Brain pericyte (primary cell): ENCODE measurements around the gene INPP5D.
"Not testable (repeated sequence)": the region's sequence is repeated elsewhere in the genome, so short reads cannot be mapped to it uniquely, and the experiment has no call there.

Experiments used
- DNase-seq: peaks from one replicate; pipeline ENCODE4 v3.0.0-alpha.2; 2012; ENCODE audit warnings: low read depth, low spot score

INPP5D gene

GRCh38 chr2:233173115-233173514 lies 113.0 kb downstream of the INPP5D start:
- DNase-seq = no peak

GRCh38 chr2:233174137-233174536 lies 114.0 kb downstream of the INPP5D start:
- DNase-seq = no peak

- no peak for DNase-seq
Observed at GRCh38 chr2:233178994-233179847, 119.1 kb downstream of the INPP5D start.

- no peak for DNase-seq
Observed at GRCh38 chr2:233179848-233180366, 119.8 kb downstream of the INPP5D start.

GRCh38 chr2:233183869-233184418 lies 123.8 kb downstream of the INPP5D start:
- no peak for DNase-seq

GRCh38 chr2:233184669-233185068 lies 124.5 kb downstream of the INPP5D start:
- DNase-seq = no peak

GRCh38 chr2:233185330-233185729 lies 125.2 kb downstream of the INPP5D start:
- no peak for DNase-seq

- no peak for DNase-seq
Observed at GRCh38 chr2:233185963-233186362, 125.8 kb downstream of the INPP5D start.

GRCh38 chr2:233186851-233187250 lies 126.7 kb downstream of the INPP5D start:
- no peak for DNase-seq

GRCh38 chr2:233189025-233189424 lies 128.9 kb downstream of the INPP5D start:
- no peak for DNase-seq

GRCh38 chr2:233191016-233191415 lies 130.9 kb downstream of the INPP5D start:
- not testable (repeated sequence) for DNase-seq

- DNase-seq = no peak
Observed at GRCh38 chr2:233193738-233194137, 133.6 kb downstream of the INPP5D start.

GRCh38 chr2:233195027-233195426 lies 134.9 kb downstream of the INPP5D start:
- DNase-seq = no peak

- no peak for DNase-seq
Observed at GRCh38 chr2:233197022-233197421, 136.9 kb downstream of the INPP5D start.

- DNase-seq = no peak
Observed at GRCh38 chr2:233198026-233198425, 137.9 kb downstream of the INPP5D start.

GRCh38 chr2:233199870-233200269 lies 139.7 kb downstream of the INPP5D start:
- DNase-seq = no peak

GRCh38 chr2:233200790-233201189 lies 140.6 kb downstream of the INPP5D start:
- not testable (repeated sequence) for DNase-seq

GRCh38 chr2:233201258-233202013 lies 141.3 kb downstream of the INPP5D start:
- DNase-seq = no peak

GRCh38 chr2:233202531-233202944 lies 142.4 kb downstream of the INPP5D start:
- no peak for DNase-seq

- DNase-seq = no peak
Observed at GRCh38 chr2:233203060-233203459, 142.9 kb downstream of the INPP5D start.

- DNase-seq = no peak
Observed at GRCh38 chr2:233204286-233204936, 144.3 kb downstream of the INPP5D start.
